Measurements from ENCODE around the gene MPND. TPM values are rescaled to one million over a fixed set of nuclear protein-coding genes. Genes with fewer than 3 reads are reported as not detected.

MPND gene
- total and polyA plus RNA-seq, 10 of the 15 experiments (the other 5 are each of a cell fraction or from before 2014, with no cell fraction given), result 0.79 to 18.3 (median 6.0) TPM

- no peak overlapping the region for H3K9ac ChIP-seq (ENCODE audit: control insufficient read depth, insufficient read depth, low read length)
- 98% methylated on average over 17 of the region's 17 CpGs for WGBS (ENCODE audit: insufficient coverage, insufficient replicate concordance, low lambda C conversion rate, missing lambda C conversion rate)
- peaks cover 5% of the 10 kb centered on the region for H3K4me1 ChIP-seq (ENCODE audit: control insufficient read depth, insufficient read depth, low read length)
- H3K9me3 ChIP-seq (replicated peaks; ENCODE audit: control insufficient read depth, insufficient read depth, low read length), result no peaks in the 10 kb centered on the region
- H3K79me2 ChIP-seq (ENCODE audit: control insufficient read depth, insufficient read depth, low read length), result peaks cover 70% of the 10 kb centered on the region
- ChIA-PET CTCF (interaction anchor here (0.7 kb wide), 1 partner anchor 13 kb away, joined by 5 read pairs; no protein-coding TSS in a partner anchor), RAD21 (ENCODE audit: unreplicated experiment) (no interaction called here), SMC1A (ENCODE audit: uncharacterized antibody, unreplicated experiment) (no interaction called here), POLR2A (no interaction called here)
- no peak overlapping the region for H2AFZ ChIP-seq (ENCODE audit: control insufficient read depth, low read depth, low read length)
- in situ Hi-C loops (cut with MboI) (no loop called here), intact Hi-C loops (cut with micrococcal nuclease; ENCODE audit: unreplicated experiment) (no loop called here)
- no peak overlapping the region for H3K27ac ChIP-seq (ENCODE audit: control insufficient read depth, insufficient read depth)
- peaks cover 15% of the 10 kb centered on the region for H4K20me1 ChIP-seq (ENCODE audit: control insufficient read depth, insufficient read depth)
- H3K4me3 ChIP-seq, result no peak overlapping the region
- H3K36me3 ChIP-seq (ENCODE audit: control insufficient read depth in 2 of 2, insufficient read depth in 2 of 2, low read length in 1 of 2), result peaks cover 16 to 23% of the 10 kb centered on the region in 2 experiments; a peak in 3 of 4 replicates
- DNase-seq (ENCODE audit: low read depth, low spot score) (no peak), ATAC-seq (no peak), FAIRE-seq (no peak)
- H3K27me3 ChIP-seq (replicated peaks in 1 of 2; ENCODE audit: control insufficient read depth in 2 of 2, insufficient read depth in 2 of 2, low read length in 1 of 2), result no peaks in the 10 kb centered on the region
- no TSS peak for BruUV-seq (replicated peaks)
- H3K4me2 ChIP-seq (ENCODE audit: control insufficient read depth, insufficient read depth), result no peak overlapping the region
- no peak for TF ChIP-seq NR2C1 (IDR thresholded peaks at IDR 0.05)
- no peak for TF ChIP-seq PRDM15 (CRISPR knock-in tag; IDR thresholded peaks at IDR 0.05)
- TF ChIP-seq EGR1 (IDR thresholded peaks at IDR 0.05; ENCODE audit: borderline replicate concordance in 1 of 2, low read depth in 2 of 2, low read length in 2 of 2), result no peak
- no peak for TF ChIP-seq WRNIP1 (IDR thresholded peaks at IDR 0.05; ENCODE audit: borderline replicate concordance, low read depth, low read length)
- TF ChIP-seq SIX5 (IDR thresholded peaks at IDR 0.05; ENCODE audit: low read depth, low read length, severe bottlenecking), result no peak
- TF ChIP-seq NFYA (IDR thresholded peaks at IDR 0.05; ENCODE audit: borderline replicate concordance, low read depth, low read length), result no peak
- TF ChIP-seq ZNF217 (IDR thresholded peaks at IDR 0.05), result no peak
- no peak for TF ChIP-seq POU2F2 (IDR thresholded peaks at IDR 0.05; ENCODE audit: borderline replicate concordance, low read depth, low read length)
- TF ChIP-seq HSF1 (IDR thresholded peaks at IDR 0.05; ENCODE audit: low read depth, low read length), result no peak
- TF ChIP-seq POLR2AphosphoS5 (IDR thresholded peaks at IDR 0.05; ENCODE audit: low read length), result no peak
- no peak for TF ChIP-seq FOS (IDR thresholded peaks at IDR 0.05; ENCODE audit: borderline replicate concordance, extremely low read depth, insufficient read length)
- no peak for TF ChIP-seq ZBTB40 (IDR thresholded peaks at IDR 0.05; ENCODE audit: borderline replicate concordance)
- TF ChIP-seq KDM1A (IDR thresholded peaks at IDR 0.05; ENCODE audit: borderline replicate concordance), result no peak
- TF ChIP-seq SIN3A (IDR thresholded peaks at IDR 0.05; ENCODE audit: low read depth, low read length), result no peak
Observed at GRCh38 chr19:4389511-4390016, 46.2 kb downstream of the MPND start.

All from GM12878 (cell line).